Keratinocyte (primary cell): ENCODE results near the gene NPVF.

Source experiments
- EZH2 ChIP-seq: IDR thresholded peaks from one replicate; pipeline ENCODE4 v1.6.1; 2012; ENCODE audit warnings: inconsistent platforms, mild to moderate bottlenecking, low read length, moderate library complexity
- TF ChIP-seq, protein P1 (sequence below), 3 experiments: IDR thresholded peaks in 1 of 3; conservative IDR thresholded peaks in 1 of 3; optimal IDR thresholded peaks in 1 of 3; 2 replicates in 2 of 3; 3 replicates in 1 of 3; pipeline versions ENCODE3 to v1.5.1; 2011; ENCODE audit warnings: low read length in 3 of 3, mild to moderate bottlenecking in 3 of 3, moderate library complexity in 2 of 3, control low read depth in 1 of 3, inconsistent platforms in 1 of 3; ENCODE audit not compliant: insufficient read depth in 2 of 3; ENCODE audit errors: extremely low read depth in 1 of 3

GRCh38 chr7:25255611-25256332 is 27.5 kb upstream of the NPVF start:
- TF ChIP-seq EZH2: no peak
- TF ChIP-seq, protein P1, sequence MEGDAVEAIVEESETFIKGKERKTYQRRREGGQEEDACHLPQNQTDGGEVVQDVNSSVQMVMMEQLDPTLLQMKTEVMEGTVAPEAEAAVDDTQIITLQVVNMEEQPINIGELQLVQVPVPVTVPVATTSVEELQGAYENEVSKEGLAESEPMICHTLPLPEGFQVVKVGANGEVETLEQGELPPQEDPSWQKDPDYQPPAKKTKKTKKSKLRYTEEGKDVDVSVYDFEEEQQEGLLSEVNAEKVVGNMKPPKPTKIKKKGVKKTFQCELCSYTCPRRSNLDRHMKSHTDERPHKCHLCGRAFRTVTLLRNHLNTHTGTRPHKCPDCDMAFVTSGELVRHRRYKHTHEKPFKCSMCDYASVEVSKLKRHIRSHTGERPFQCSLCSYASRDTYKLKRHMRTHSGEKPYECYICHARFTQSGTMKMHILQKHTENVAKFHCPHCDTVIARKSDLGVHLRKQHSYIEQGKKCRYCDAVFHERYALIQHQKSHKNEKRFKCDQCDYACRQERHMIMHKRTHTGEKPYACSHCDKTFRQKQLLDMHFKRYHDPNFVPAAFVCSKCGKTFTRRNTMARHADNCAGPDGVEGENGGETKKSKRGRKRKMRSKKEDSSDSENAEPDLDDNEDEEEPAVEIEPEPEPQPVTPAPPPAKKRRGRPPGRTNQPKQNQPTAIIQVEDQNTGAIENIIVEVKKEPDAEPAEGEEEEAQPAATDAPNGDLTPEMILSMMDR (optimal IDR thresholded peaks at IDR 0.05 in 1 of 3, IDR thresholded peaks at IDR 0.05 in 1 of 3, conservative IDR thresholded peaks at IDR 0.05 in 1 of 3; ENCODE audit: extremely low read depth in 1 of 3, insufficient read depth in 2 of 3, low read length in 3 of 3): no peak
